ENCODE measurements around the gene PDE11A.
"Not testable (repeated sequence)": the region's sequence is repeated elsewhere in the genome, so short reads cannot be mapped to it uniquely, and the experiment has no call there.

Gene PDE11A

GRCh38 chr2:178074123-178075005 is 1.8 kb upstream of the PDE11A start:
- DNase-seq = no peak

GRCh38 chr2:178072000-178072382 is 586 bp downstream of the PDE11A start:
- DNase-seq = no peak

- DNase-seq = no peak
Observed at GRCh38 chr2:178070824-178071223, 1.8 kb downstream of the PDE11A start.

- no peak for DNase-seq
Observed at GRCh38 chr2:178069551-178069950, 3.0 kb downstream of the PDE11A start.

GRCh38 chr2:178068823-178069454 is 3.6 kb downstream of the PDE11A start:
- no peak for DNase-seq

GRCh38 chr2:178066890-178067669 is 5.5 kb downstream of the PDE11A start:
- DNase-seq = no peak

GRCh38 chr2:178066324-178066723 is 6.3 kb downstream of the PDE11A start:
- no peak for DNase-seq

GRCh38 chr2:178059681-178060080 is 12.9 kb downstream of the PDE11A start:
- no peak for DNase-seq

- DNase-seq = no peak
Observed at GRCh38 chr2:178059111-178059510, 13.5 kb downstream of the PDE11A start.

- no peak for DNase-seq
Observed at GRCh38 chr2:178057179-178057680, 15.3 kb downstream of the PDE11A start.

- DNase-seq = no peak
Observed at GRCh38 chr2:178056345-178056744, 16.2 kb downstream of the PDE11A start.

GRCh38 chr2:178051257-178051656 is 21.3 kb downstream of the PDE11A start:
- not testable (repeated sequence) for DNase-seq

GRCh38 chr2:178047391-178047790 is 25.2 kb downstream of the PDE11A start:
- DNase-seq = no peak

- no peak for DNase-seq
Observed at GRCh38 chr2:178044836-178045235, 27.7 kb downstream of the PDE11A start.

- peak; percentile 83 for DNase-seq
Observed at GRCh38 chr2:178043266-178043665, 29.3 kb downstream of the PDE11A start.

GRCh38 chr2:178033583-178033982 is 39.0 kb downstream of the PDE11A start:
- DNase-seq = not testable (repeated sequence)

GRCh38 chr2:178029342-178029741 is 43.2 kb downstream of the PDE11A start:
- DNase-seq = no peak

- no peak for DNase-seq
Observed at GRCh38 chr2:178025551-178026185, 46.9 kb downstream of the PDE11A start.

GRCh38 chr2:178018141-178018540 is 54.4 kb downstream of the PDE11A start:
- DNase-seq = no peak

GRCh38 chr2:178016612-178017011 is 56.0 kb downstream of the PDE11A start:
- DNase-seq = no peak

GRCh38 chr2:178012639-178013038 is 59.9 kb downstream of the PDE11A start:
- DNase-seq = no peak

- DNase-seq = no peak
Observed at GRCh38 chr2:178009813-178010212, 62.8 kb downstream of the PDE11A start.
